Thyroid gland (tissue), 4 donors: Measurements from ENCODE around the gene SELL. TPM values are rescaled to one million over a fixed set of nuclear protein-coding genes. Genes with fewer than 3 reads are reported as not detected.

Experiments used
- DNase-seq, 2 donors: peaks; one replicate each; pipeline ENCODE4 v3.0.0-alpha.2; 2019
- H3K27ac ChIP-seq, 3 donors: fragments of 200-600 bp; sonication (generic); 1 replicate in 2 of 3; 2 replicates in 1 of 3; pipeline ENCODE4 v1.5.1; 2016 to 2019; ENCODE audit warnings: mild to moderate bottlenecking in 1 of 3, moderate library complexity in 1 of 3
- H3K27me3 ChIP-seq: fragments of 200-600 bp; sonication (generic); one replicate; pipeline ENCODE4 v1.5.1; 2019
- H3K36me3 ChIP-seq, 2 donors: fragments of 200-600 bp; sonication (generic); one replicate each; pipeline ENCODE4 v1.5.1; 2016 to 2019
- H3K4me1 ChIP-seq, 2 donors: fragments of 200-600 bp; sonication (generic); one replicate each; pipeline ENCODE4 v1.5.1; 2017 to 2019
- H3K4me3 ChIP-seq, 3 donors: fragments of 200-600 bp; sonication (generic); replicated peaks in 1 of 3; 1 replicate in 2 of 3; 2 replicates in 1 of 3; pipeline ENCODE4 v1.5.1; 2016; ENCODE audit warnings: mild to moderate bottlenecking in 1 of 3
- H3K9me3 ChIP-seq: fragments of 200-600 bp; sonication (generic); one replicate; pipeline ENCODE4 v1.5.1; 2017
- CTCF ChIP-seq, 6 experiments: fragments of 200-600 bp in 3 of 6; fragments of 450-650 bp in 3 of 6; sonication (generic) in 3 of 6; IDR thresholded peaks; one replicate each; pipeline ENCODE4 v1.5.1; 2016 to 2019; ENCODE audit warnings: antibody characterized with exemption in 6 of 6, mild to moderate bottlenecking in 2 of 6, inconsistent platforms in 1 of 6, moderate library complexity in 1 of 6
- POLR2A ChIP-seq, 2 donors: fragments of 450-650 bp; IDR thresholded peaks; one replicate each; pipeline ENCODE4 v1.6.1; 2017; ENCODE audit warnings: antibody characterized with exemption in 2 of 2, mild to moderate bottlenecking in 2 of 2, moderate library complexity in 1 of 2
- WGBS, 2 donors: methylation state at CpG; one replicate each; pipeline ENCODE4 v1.1.5; 2017; 5-methylcytosine and 5-hydroxymethylcytosine counted together
- intact Hi-C: fragments of 100-400 bp; cut with DNase I; formaldehyde crosslinking; loops from one replicate; pipeline ENCODE4 v1.15.1; 2023
- total RNA-seq, 4 donors: library from RNA; depleted of rRNA; stranded (reverse); fragments of >200 nt; gene quantifications; one replicate each; pipeline ENCODE4 v1.2.3, GENCODE V29; 2016

The SELL gene
- total RNA-seq, 4 donors from 2014 or later, result 0.45 to 4.2 (median 1.7) TPM

- WGBS, 2 donors, result 81 to 85% methylated on average over 9 of the region's 9 CpGs
- no peak for TF ChIP-seq CTCF (IDR thresholded peaks at IDR 0.05)
- TF ChIP-seq POLR2A (IDR thresholded peaks at IDR 0.05), result no peak
- Histone ChIP-seq H3K27me3 (no peaks in the 10 kb centered on the region), H3K9me3 (no peaks in the 10 kb centered on the region), H3K36me3 (no peaks in the 10 kb centered on the region), H3K27ac (no peak overlapping the region), H3K4me1 (no peaks in the 10 kb centered on the region), H3K4me3 (no peak overlapping the region)
- DNase-seq, result no peak
- intact Hi-C loops, result no loop called here
Measured at GRCh38 chr1:169707912-169708604, 3.4 kb downstream of the SELL start.

GRCh38 chr1:169704797-169705196 is 6.6 kb downstream of the SELL start:
- WGBS, 2 donors, result 86 to 96% methylated on average over 2 of the region's 2 CpGs
- no peak for DNase-seq

GRCh38 chr1:169701261-169702005 is 10.0 kb downstream of the SELL start:
- Histone ChIP-seq H3K4me3 (no peak overlapping the region), H3K27ac (no peak overlapping the region), H3K36me3 (no peaks in the 10 kb centered on the region), H3K9me3 (no peaks in the 10 kb centered on the region), H3K4me1 (no peaks in the 10 kb centered on the region), H3K27me3 (no peaks in the 10 kb centered on the region)
- intact Hi-C loops, result no loop called here
- 84 to 96% methylated on average over 2 of the region's 2 CpGs for WGBS, 2 donors
- no peak for DNase-seq
- no peak for TF ChIP-seq CTCF (IDR thresholded peaks at IDR 0.05)
- TF ChIP-seq POLR2A (IDR thresholded peaks at IDR 0.05), result no peak

More at GRCh38 chr1:169704797-169705196, 6.6 kb downstream of the SELL start:
- no peaks in the 10 kb centered on the region for H3K27me3 ChIP-seq
- H3K9me3 ChIP-seq, result no peaks in the 10 kb centered on the region
- no peak for TF ChIP-seq POLR2A (IDR thresholded peaks at IDR 0.05)
- no peak for TF ChIP-seq CTCF (IDR thresholded peaks at IDR 0.05)
- no peak overlapping the region for H3K4me3 ChIP-seq
- H3K36me3 ChIP-seq, result no peaks in the 10 kb centered on the region
- no peaks in the 10 kb centered on the region for H3K4me1 ChIP-seq
- H3K27ac ChIP-seq, result no peak overlapping the region
- intact Hi-C loops, result no loop called here

- no peaks in the 10 kb centered on the region for H3K9me3 ChIP-seq
- no peaks in the 10 kb centered on the region for H3K36me3 ChIP-seq
- TF ChIP-seq CTCF (IDR thresholded peaks at IDR 0.05) (no peak), POLR2A (IDR thresholded peaks at IDR 0.05) (no peak)
- intact Hi-C loops, result no loop called here
- H3K4me1 ChIP-seq, result no peaks in the 10 kb centered on the region
- 56 to 70% methylated on average over 3 of the region's 3 CpGs for WGBS, 2 donors
- no peak overlapping the region for H3K4me3 ChIP-seq
- no peak overlapping the region for H3K27ac ChIP-seq
- no peaks in the 10 kb centered on the region for H3K27me3 ChIP-seq
- no peak for DNase-seq
Measured at GRCh38 chr1:169699707-169700106, 11.7 kb downstream of the SELL start.

GRCh38 chr1:169698976-169699375 is 12.4 kb downstream of the SELL start:
- Histone ChIP-seq H3K9me3 (no peaks in the 10 kb centered on the region), H3K36me3 (no peaks in the 10 kb centered on the region), H3K4me1 (no peaks in the 10 kb centered on the region), H3K27ac (no peak overlapping the region), H3K4me3 (no peak overlapping the region), H3K27me3 (no peaks in the 10 kb centered on the region)
- intact Hi-C loops, result no loop called here
- WGBS, 2 donors, result 86 to 94% methylated on average over 3 of the region's 3 CpGs
- no peak for DNase-seq
- no peak for TF ChIP-seq CTCF (IDR thresholded peaks at IDR 0.05)
